ENCODE data around the gene WDR35.

DNA sequence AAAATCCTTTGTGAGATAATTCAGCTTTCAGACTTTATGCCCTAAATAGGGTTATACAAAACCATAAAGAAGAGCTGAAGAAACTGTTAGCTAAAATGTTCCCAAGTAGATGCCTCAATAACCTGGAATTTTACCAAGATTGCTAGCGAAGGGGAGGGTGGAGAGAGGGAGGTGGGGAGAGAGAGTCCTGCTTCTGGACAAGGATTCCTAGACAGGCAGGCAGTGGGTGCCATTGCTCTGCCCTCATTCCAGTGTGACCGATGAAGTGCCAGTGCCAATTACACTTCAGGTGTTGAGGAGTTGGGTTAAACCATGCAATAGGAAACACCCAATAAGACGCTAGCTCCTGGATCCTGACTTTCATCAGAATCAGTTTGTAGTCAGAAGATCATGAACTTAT is 43.4 kb upstream of the WDR35 start:
- TF ChIP-seq MXI1 (IDR thresholded peaks at IDR 0.05; ENCODE audit: borderline replicate concordance, low read depth, low read length) (no peak), CTCF (conservative IDR thresholded peaks at IDR 0.05; ENCODE audit: low read depth, low read length) (no peak)
